Smooth muscle cell (in vitro differentiated cells): Measurements from ENCODE around the gene ITGBL1. TPM values are rescaled to one million over a fixed set of nuclear protein-coding genes. Genes with fewer than 3 reads are reported as not detected.

Experiments used
- DNase-seq: peaks from one replicate; lab custom pipeline; 2025; ENCODE audit not compliant: unreplicated experiment; lab: John Stamatoyannopoulos, UW
- H2AFZ ChIP-seq: fragments of 200-600 bp; sonication (generic); 2 replicates; pipeline ENCODE4 v1.6.0; 2016; ENCODE audit warnings: antibody characterized with exemption, low read depth, mild to moderate bottlenecking
- H3F3A ChIP-seq: fragments of 200-600 bp; sonication (generic); 2 replicates; pipeline ENCODE4 v1.6.0; 2017; ENCODE audit warnings: antibody characterized with exemption, low read depth
- H3K27ac ChIP-seq: fragments of 200-600 bp; sonication (generic); 2 replicates; pipeline ENCODE4 v1.5.1; 2016; ENCODE audit warnings: low read depth, mild to moderate bottlenecking
- H3K27me3 ChIP-seq: fragments of 200-600 bp; sonication (generic); 2 replicates; pipeline ENCODE4 v1.6.1; 2016; ENCODE audit warnings: low read depth, mild to moderate bottlenecking
- H3K36me3 ChIP-seq: fragments of 200-600 bp; sonication (generic); 2 replicates; pipeline ENCODE4 v1.5.1; 2016; ENCODE audit warnings: low read depth
- H3K4me1 ChIP-seq: fragments of 200-600 bp; sonication (generic); 2 replicates; pipeline ENCODE4 v1.5.1; 2016; ENCODE audit warnings: low read depth
- H3K4me2 ChIP-seq: fragments of 200-600 bp; sonication (generic); 2 replicates; pipeline ENCODE4 v1.6.0; 2016; ENCODE audit warnings: mild to moderate bottlenecking
- H3K4me3 ChIP-seq: fragments of 200-600 bp; sonication (generic); 2 replicates; pipeline ENCODE4 v1.5.1; 2016; ENCODE audit warnings: mild to moderate bottlenecking
- H3K79me2 ChIP-seq: fragments of 200-600 bp; sonication (generic); 2 replicates; pipeline ENCODE4 v1.6.0; 2016; ENCODE audit warnings: low read depth, mild to moderate bottlenecking
- H3K9ac ChIP-seq: fragments of 200-600 bp; sonication (generic); 2 replicates; pipeline ENCODE4 v1.6.0; 2016; ENCODE audit warnings: low read depth
- H3K9me3 ChIP-seq: fragments of 200-600 bp; sonication (generic); replicated peaks from 2 replicates; pipeline ENCODE4 v1.5.1; 2016; ENCODE audit warnings: low read depth
- H4K20me1 ChIP-seq: fragments of 200-600 bp; sonication (generic); 2 replicates; pipeline ENCODE4 v1.6.0; 2016; ENCODE audit warnings: low read depth
- CTCF ChIP-seq: fragments of 200-600 bp; sonication (generic); IDR thresholded peaks from 2 replicates; pipeline ENCODE4 v1.5.1; 2017; ENCODE audit warnings: borderline replicate concordance, mild to moderate bottlenecking, antibody characterized with exemption; ENCODE audit not compliant: insufficient read depth, poor library complexity, severe bottlenecking
- WGBS: methylation state at CpG from one replicate; pipeline ENCODE4 v1.1.7; 2016; ENCODE audit warnings: low lambda C conversion rate; 5-methylcytosine and 5-hydroxymethylcytosine counted together
- polyA plus RNA-seq: library from polyadenylated mRNA; unstranded; fragments of >200 nt; fragmentation: Nextera tagmentation; extraction: Ambion mirVana; gene quantifications from 2 replicates; pipeline ENCODE4 v1.2.1, GENCODE V29; 2016
- total RNA-seq: library from RNA; depleted of rRNA; stranded (reverse); fragments of >200 nt; gene quantifications from 2 replicates; pipeline ENCODE4 v1.2.3, GENCODE V29; 2014

ITGBL1 gene
- total and polyA plus RNA-seq, 2 experiments from 2014 or later = 0.29 TPM; not detected in 1

DNA sequence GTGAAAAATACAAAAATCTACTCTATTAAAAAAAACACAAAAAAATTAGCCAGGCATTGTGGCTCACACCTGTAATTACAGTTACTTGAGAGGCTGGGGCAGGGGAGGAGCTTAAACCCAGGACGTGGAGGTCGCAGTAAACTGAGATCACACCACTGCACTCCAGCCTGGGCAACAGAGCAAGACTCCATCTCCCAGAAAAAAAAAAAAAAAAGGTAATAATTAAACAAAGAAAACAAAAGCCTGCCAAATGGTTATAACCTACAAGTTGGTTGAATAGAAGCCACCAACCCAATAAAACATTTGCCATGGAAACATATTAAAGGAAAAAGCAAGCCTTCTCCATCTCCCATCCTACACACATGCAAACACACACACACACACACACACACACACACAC lies 255.2 kb downstream of the ITGBL1 start:
- no peaks in the 10 kb centered on the region for H3F3A ChIP-seq
- H2AFZ ChIP-seq = no peak overlapping the region
- H3K27ac ChIP-seq = no peak overlapping the region
- TF ChIP-seq CTCF = no peak
- no peaks in the 10 kb centered on the region for H3K36me3 ChIP-seq
- H3K9me3 ChIP-seq = no peaks in the 10 kb centered on the region
- H3K4me3 ChIP-seq = no peak overlapping the region
- no peaks in the 10 kb centered on the region for H3K4me1 ChIP-seq
- H3K9ac ChIP-seq = no peak overlapping the region
- no peaks in the 10 kb centered on the region for H3K79me2 ChIP-seq
- no peaks in the 10 kb centered on the region for H3K27me3 ChIP-seq
- H4K20me1 ChIP-seq = no peaks in the 10 kb centered on the region
- H3K4me2 ChIP-seq = no peak overlapping the region
- DNase-seq = no peak
- 93% methylated on average over 2 of the region's 2 CpGs for WGBS

GRCh38 chr13:101708115-101708514 lies 255.6 kb downstream of the ITGBL1 start:
- H3K36me3 ChIP-seq = no peaks in the 10 kb centered on the region
- H3K27me3 ChIP-seq = no peaks in the 10 kb centered on the region
- H3K9ac ChIP-seq = no peak overlapping the region
- H3F3A ChIP-seq = no peaks in the 10 kb centered on the region
- H3K4me1 ChIP-seq = no peaks in the 10 kb centered on the region
- H4K20me1 ChIP-seq = no peaks in the 10 kb centered on the region
- no peak for TF ChIP-seq CTCF
- H2AFZ ChIP-seq = no peak overlapping the region
- H3K79me2 ChIP-seq = no peaks in the 10 kb centered on the region
- no peak overlapping the region for H3K4me2 ChIP-seq
- no peak overlapping the region for H3K27ac ChIP-seq
- DNase-seq = no peak
- WGBS = 95% methylated on average over 1 of the region's 1 CpG
- no peaks in the 10 kb centered on the region for H3K9me3 ChIP-seq
- no peak overlapping the region for H3K4me3 ChIP-seq

DNA sequence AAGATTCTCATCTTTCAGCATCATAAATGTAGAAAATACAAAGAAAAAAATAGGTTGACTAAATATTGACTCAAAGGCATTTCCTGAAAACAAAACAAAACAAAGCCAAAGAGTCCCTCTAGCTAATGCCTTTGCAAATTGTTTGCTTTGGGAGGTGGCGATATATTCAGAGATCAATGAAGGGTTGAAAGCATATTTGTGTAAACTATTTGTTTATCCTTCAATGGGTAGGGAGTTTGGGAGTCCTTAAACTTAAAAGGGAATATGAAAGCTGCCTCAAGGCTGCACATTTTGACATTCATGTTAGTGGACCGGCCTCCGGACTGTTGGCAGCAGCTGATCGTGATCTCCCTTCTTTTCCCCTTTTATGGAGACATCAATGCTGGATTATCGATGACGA lies 257.5 kb downstream of the ITGBL1 start:
- Histone ChIP-seq H3K9ac (no peak overlapping the region), H3K9me3 (no peaks in the 10 kb centered on the region), H3K4me3 (no peak overlapping the region), H3K4me1 (no peaks in the 10 kb centered on the region), H3K27me3 (no peaks in the 10 kb centered on the region), H3F3A (no peaks in the 10 kb centered on the region), H2AFZ (no peak overlapping the region), H3K27ac (no peak overlapping the region), H3K36me3 (no peaks in the 10 kb centered on the region), H3K79me2 (no peaks in the 10 kb centered on the region), H4K20me1 (no peaks in the 10 kb centered on the region), H3K4me2 (no peak overlapping the region)
- 92% methylated on average over 6 of the region's 6 CpGs for WGBS
- DNase-seq = no peak
- TF ChIP-seq CTCF = no peak

GRCh38 chr13:101711307-101712025 lies 259.0 kb downstream of the ITGBL1 start:
- Histone ChIP-seq H4K20me1 (no peaks in the 10 kb centered on the region), H3F3A (no peaks in the 10 kb centered on the region), H3K4me1 (no peaks in the 10 kb centered on the region), H3K27me3 (no peaks in the 10 kb centered on the region), H3K36me3 (no peaks in the 10 kb centered on the region), H2AFZ (no peak overlapping the region), H3K79me2 (no peaks in the 10 kb centered on the region), H3K9ac (no peak overlapping the region), H3K4me3 (no peak overlapping the region), H3K4me2 (no peak overlapping the region), H3K27ac (no peak overlapping the region), H3K9me3 (no peaks in the 10 kb centered on the region)
- TF ChIP-seq CTCF = no peak
- DNase-seq = no peak
- WGBS = 97% methylated on average over 2 of the region's 2 CpGs
